HCEC 1CT (cell line): ENCODE data around the gene MED25.
A peak's percentile ranks its signal among the peaks of the same experiment; 100 is the strongest.

Source experiments
- DNase-seq: peaks from one replicate; pipeline ENCODE4 v3.0.0-alpha.2; 2017

The MED25 gene

DNA sequence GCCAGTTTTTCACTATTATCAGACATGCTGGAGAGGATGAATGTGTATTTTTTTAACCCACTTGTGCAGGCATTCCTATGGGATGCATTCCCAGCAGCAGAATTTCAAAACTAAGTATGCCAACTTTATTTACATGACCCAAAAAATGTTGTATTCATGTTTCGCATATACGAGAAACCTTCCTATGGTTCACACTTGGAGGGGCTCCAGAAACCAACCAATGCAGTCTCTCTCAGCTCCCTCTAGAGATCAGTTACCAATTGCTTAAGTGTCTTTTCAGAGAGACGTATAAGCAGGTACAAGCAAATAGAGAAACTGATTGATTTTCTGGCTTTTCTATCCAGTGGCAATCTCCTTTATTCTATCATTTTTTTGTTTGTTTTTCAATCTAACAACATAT, 27.3 kb downstream of the MED25 start:
- no peak for DNase-seq

DNA sequence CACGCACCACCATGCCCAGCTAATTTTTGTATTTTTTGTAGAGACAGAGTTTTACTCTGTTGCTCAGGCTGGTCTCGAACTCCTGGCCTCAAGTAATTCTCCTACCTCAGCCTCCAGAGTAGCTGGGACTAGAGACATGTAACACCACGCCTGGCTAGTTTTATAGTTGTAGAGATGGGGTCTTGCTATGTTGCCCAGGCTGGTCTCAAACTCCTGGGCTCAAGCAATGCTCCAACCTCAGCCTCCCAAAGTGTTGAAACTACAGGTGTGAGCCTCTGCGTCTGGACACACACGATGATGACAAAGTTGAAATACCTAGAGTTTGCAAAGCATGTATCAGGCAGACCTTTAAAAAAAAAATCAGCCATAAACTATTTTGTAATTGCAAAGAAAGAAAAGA, 28.3 kb downstream of the MED25 start:
- DNase-seq: no peak

GRCh38 chr19:49847731-49848696, 29.9 kb downstream of the MED25 start:
- peak; percentile 87 for DNase-seq

DNA sequence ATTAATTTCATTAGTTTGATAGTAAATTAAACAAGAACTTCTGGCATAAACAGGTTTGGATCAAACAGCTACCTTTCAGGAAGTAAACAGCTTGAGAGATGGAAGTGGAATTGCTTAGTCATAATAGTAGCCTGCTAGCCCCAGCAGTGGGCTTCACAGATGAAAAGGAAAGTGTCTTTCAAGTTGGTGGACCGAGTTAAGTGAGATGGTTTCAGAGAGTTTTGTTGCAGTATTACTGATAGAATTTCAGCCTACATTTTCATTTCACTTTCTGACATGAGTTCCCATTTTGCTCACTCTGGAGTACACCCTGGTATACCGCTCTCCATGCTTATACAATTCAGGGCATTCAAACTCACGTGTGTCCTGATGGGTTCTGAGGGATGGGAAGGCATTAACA, 30.8 kb downstream of the MED25 start:
- no peak for DNase-seq

DNA sequence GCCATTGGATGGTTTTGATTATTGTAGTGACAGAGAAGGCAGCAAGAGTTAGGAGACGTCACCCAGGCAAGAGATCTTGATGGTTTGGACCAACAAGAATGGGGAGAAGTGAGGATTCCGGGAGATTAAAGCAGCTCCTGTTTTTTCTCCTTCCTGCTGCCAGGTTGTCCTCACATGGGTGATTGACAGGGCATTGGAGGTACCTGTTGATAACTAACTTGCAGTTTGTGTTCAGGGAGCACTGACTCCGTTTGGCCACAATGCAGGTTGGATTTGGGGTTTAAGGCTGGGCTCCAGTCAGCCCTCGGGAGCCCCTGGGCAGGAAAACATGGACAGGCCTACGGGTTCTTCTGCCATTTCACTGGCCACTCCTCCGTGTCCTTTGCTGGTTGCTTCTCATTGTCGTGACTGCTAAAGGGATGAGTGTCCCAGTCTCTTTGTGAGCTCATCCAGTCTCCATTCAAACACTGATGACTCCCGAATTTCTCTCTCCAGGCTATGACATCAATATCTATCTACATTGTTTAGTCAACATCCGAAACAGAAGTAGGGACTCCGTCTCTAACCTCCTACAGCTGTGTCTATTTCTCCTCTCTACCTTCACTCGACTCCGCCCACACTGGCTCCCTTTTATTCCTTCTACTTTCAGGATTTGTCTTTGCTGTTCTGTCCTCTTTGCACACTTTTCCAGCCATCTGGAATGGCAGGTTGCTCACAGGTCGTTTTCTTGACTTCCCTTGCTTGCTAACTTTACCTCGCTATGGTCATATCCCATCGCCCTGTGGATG, 31.5 kb downstream of the MED25 start:
- DNase-seq: no peak

GRCh38 chr19:49850221-49850486, 32.1 kb downstream of the MED25 start:
- DNase-seq: no peak

- DNase-seq: peak; percentile 86
Measured at GRCh38 chr19:49850487-49851342, 32.6 kb downstream of the MED25 start, which contains the start of gene PTOV1. PTOV1 (plus strand) TSS chr19:49851159.

DNA sequence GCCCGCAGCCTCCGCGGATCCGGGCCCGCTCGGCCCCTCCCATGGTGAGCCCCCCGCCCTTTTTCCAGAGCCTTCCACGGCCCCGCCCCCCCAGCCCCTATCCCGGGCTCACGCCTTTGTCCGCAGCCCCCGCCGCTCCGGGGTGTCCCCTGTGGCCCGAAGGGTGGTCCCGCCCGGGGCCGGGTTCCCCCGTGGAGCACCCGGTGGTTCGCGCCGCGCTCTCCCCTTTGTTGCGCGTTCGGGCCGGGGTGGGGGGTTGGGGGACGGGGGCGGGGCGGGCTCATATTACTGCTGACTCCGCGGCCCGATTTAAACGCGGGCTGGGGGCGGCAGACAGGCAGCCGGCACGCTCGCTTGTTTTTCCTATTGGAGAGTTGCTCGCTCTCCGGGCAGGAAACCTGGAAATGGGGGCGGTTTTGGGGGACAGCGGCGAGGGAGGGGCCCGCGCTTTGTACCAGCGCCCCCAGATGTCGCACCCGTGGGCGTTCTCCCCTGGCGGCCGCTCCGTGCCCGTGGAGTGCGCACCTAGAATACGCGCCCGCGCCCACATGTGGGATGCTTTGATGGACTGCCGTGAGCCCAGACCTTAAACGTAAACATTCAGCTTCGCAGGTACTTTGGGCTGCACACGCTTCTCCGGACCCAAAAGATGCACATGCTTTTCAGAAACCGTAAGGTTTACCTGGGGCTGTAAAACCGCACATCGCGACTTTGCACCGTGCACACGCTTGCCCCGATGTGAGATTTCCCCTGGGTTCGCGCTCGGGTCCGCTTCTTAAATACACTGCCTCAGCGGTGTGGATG, 33.6 kb downstream of the MED25 start:
- DNase-seq: no peak

DNA sequence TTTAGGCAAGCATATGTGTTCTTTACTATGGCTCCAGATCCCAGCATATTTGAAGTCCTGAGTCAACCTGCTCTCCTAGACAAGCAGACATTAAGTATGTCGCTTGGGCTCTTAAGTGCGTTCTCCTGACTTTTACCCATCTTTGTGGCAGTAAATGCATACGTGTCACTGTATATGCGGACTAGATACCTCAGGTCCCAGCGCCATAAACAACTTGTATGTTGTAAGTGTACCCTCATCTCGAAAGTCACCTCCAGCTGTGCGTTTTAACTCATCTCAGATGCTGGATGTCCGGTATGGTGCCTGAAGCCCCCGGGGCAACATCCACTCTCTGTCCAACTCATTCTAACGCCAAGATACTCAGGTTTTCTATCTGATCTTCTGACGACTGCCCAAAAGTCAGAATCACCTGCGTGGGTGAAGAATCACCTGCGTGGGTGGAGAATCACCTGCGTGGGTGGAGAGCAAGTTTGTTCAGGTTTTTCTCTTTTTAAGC, 34.6 kb downstream of the MED25 start:
- no peak for DNase-seq

DNA sequence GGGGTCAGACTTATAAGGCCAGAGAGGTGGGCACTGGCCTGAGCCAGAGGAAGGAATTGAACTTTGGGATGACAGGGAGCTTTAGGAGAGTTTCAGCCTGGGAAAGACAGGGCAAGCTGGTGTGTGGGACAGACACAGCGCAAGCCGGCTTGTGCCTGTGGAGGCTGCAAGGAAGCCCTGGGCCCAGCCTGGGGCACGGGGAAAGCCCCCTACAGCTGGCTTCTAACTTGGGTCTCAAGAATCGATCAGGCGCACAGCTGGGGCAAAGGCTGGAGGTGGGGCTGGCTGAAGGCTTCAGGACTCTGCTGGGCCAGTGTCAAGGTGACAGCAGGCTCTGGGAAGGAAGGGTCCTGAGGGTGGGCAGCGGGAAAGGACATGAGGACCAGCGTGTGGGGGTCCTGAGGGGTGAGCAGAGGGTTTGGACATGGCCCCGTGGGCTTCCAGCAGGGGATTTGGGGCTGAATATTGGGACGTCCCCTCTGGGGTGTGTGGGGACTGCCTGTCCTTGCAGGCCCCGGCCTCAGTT, 35.8 kb downstream of the MED25 start:
- DNase-seq: no peak

DNA sequence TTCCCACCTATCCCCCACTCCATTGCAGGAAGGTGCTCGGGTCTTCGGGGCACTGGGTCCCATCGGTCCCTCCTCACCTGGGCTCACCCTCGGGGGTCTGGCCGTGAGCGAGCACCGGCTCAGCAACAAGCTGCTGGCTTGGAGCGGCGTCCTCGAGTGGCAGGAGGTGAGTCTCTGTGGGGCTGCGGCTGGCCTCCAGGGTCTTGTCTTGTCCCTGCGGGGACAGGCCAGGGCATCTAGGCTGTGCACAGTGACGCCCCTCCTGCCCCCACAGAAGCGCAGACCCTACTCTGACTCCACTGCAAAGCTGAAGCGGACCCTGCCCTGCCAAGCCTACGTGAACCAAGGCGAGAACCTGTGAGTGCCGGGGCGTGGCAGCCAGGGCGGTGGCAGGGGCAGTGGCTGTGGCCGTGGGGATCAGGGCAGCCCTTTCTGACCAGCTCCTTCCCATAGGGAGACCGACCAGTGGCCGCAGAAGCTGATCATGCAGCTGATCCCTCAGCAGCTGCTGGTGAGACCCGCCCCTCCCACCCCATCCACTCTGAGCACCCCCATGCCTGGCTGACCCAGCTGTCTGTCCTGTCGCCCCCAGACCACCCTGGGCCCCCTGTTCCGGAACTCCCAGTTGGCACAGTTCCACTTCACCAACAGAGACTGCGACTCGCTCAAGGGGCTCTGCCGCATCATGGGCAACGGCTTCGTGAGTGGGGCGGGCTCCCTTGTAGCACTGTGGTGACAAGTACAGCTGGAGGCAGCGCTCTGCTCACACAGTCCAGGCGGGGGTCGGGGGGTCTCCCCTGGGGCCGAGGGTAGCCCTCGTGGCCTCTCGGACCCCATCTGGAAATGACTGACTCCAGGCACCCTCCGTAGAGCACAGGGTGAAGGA, 36.5 kb downstream of the MED25 start:
- no peak for DNase-seq

GRCh38 chr19:49855277-49855675, 37.2 kb downstream of the MED25 start:
- no peak for DNase-seq

DNA sequence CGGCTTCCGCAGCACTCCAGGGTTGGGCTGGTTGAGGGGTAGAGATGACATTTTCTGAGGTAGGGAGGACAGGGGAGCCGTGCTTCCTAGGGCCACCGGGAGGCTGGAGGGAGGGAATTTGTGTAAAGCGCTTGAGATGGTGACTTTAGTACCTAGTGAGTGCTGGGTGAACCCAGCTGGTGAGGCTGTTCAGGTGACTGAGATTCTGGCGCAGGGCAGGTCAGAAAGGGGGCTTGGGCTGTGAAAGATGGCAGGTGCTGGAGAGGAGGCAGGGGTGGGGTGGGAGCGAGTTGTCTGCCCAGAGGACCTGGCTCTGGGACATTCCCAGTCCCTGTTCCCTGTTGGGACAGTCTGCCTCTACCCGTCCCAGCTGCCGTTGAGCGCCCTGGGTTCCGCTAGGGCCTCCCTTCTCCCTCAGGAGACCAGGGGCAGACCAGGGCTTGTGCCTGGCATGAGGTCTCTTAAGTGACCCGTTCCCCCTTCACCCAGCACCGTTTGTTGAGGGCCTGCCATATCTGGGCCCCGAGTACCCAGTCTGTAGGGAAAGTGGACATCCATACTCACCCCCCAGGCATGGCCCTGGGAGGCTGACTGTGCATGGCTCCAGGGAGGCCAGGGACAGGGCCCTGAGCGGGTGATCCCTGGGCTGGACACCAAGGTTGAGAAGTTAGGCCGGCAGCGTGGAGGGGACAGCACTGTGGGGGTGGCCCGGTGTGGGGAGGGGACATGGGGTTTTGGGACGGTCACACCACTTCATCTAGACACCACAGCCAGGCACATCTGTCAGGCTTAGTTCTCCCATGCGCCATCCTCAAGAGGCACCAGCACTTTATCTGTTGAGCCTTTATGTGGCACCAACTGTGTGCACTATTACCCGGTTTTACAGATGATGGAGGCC, 37.8 kb downstream of the MED25 start:
- no peak for DNase-seq

DNA sequence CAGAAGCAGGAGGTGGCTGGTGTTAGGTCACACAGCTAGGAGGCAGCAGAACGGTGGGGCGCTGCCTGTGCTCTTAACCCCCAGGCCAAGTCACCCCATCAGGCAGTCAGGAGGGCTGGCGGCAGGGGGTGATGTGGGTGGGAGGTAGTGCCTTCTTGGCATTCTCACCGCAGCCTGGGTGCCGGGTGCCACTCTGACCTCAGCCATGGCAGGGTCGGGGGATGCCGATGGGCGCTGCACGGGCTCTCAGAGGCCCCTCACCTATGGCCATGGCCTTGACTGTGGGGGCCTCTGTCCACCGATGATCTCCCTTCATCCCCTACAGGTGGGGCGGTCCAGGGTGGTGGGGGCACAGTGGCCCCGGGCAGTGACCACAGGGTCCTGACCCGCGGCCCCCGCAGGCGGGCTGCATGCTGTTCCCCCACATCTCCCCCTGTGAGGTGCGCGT, 38.5 kb downstream of the MED25 start:
- no peak for DNase-seq

DNA sequence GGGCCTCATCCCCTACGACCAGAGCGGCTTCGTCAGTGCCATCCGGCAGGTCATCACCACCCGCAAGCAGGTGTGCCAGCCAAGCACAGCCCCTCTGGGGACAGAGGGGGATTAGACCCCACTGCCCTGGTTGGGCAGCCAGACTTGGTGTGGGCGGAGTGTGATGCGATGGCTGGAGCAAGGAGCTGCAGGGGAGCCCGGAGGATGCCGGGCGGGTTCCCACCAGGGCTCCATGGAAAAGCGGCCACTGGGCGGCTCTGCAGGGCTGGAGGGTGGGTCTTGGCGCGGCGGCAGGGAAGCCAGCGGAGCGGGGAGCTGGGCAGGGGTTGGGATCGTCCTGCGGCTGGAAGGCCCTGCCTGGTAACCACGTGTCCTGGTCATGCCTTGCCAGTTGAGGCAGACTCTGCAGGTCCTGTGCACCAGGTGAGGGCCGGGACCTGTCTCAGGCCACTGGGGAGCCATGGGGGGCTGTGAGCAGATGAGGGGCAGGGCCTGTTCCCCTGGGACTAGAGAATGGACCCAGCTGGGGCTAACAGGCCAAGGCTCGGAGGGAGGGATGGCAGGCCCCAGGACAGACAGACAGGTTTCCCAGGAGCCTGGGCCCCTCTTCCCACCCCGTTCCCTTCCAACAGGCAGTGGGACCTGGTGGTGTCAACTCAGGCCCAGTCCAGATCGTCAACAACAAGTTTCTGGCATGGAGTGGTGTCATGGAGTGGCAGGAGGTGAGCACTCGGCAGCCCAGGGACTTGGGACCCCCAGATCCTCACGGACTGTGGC, 39.2 kb downstream of the MED25 start:
- no peak for DNase-seq

DNA sequence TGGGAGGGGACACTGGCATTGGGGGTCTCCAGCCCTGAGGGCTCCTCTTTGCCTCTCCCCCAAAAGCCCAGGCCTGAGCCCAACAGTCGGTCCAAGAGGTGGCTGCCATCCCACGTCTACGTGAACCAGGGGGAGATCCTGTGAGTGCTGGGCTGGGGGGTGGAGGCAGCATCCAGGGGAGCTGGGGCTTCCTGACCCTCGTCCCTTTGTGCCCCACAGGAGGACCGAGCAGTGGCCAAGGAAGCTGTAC, 39.7 kb downstream of the MED25 start:
- no peak for DNase-seq

DNA sequence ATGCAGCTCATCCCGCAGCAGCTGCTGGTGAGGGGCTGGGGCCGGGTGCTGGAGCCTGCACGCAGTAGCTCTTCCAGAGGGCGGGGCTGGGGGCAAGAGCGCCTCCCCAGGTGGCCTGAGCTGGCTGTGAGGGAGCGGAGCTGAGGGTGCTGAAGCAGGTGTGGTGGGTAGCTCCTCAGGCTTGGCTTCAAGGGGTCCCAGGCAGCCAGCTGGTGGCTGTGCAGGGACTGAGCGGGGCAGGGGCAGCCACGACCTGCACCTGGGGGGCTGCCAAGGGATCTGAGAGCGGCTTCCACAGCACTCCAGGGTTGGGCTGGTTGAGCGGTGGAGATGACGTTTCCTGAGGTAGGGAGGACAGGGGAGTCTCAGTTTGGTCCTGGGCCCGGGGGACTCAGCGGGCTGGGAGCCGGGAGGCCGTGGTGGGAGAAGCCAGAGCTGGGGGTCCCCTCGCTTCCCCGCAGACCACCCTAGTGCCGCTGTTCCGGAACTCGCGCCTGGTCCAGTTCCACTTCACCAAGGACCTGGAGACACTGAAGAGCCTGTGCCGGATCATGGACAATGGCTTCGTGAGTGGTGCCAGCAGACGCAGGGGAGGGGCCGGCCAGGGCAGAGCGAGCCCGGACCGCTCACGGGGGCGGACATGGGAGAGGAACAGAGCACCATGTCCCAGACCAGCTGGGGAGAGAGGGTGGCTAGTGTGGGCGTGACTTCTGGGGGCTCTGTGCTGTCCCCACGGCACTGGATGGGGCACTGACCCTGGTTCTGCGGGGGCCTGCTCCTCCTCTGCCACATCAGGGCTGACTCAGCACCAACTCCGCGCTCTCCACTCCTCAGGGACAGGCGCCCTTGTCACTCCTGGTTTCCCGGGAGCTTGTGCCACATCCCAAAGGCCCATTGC, 40.2 kb downstream of the MED25 start:
- DNase-seq: no peak
